ENCODE measurements around the gene GAS7.

GAS7 gene

DNA sequence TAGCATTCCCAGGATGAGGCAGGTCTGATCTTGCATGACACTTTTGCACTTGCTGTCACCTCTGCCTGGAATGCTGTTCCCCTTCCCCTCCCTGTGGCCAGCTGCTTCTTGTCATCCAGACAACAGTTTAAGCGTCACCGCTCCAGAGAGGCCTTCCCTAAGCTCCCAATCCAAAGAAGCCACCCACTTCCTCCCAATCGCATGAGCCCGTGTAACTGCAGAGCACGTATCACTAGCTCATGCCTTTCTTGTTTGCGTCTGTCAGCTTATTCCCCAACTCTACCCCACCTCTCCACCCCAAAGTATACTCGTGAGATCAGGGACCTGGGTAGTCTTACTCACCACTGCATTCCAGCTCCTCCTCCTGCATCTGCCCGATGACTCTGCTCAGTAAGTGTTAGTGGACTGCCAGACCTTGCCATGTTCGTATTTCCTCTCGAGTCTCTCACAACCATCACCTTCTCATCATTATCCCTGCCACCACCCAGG is 92.8 kb downstream of the GAS7 start:
- no peak for ATAC-seq
- TF ChIP-seq ZNF70 (CRISPR knock-in tag; IDR thresholded peaks at IDR 0.05) (no peak), ZNF565 (CRISPR knock-in tag; conservative IDR thresholded peaks at IDR 0.05; ENCODE audit: low read depth) (no peak), ZFP3 (CRISPR knock-in tag; IDR thresholded peaks at IDR 0.05) (no peak), GLIS3 (CRISPR knock-in tag; IDR thresholded peaks at IDR 0.05) (no peak), ARNTL (CRISPR knock-in tag; IDR thresholded peaks at IDR 0.05; ENCODE audit: borderline replicate concordance, low read depth) (no peak), TCF4 (CRISPR knock-in tag; IDR thresholded peaks at IDR 0.05; ENCODE audit: borderline replicate concordance) (no peak)
- TF ChIP-seq, protein P1, sequence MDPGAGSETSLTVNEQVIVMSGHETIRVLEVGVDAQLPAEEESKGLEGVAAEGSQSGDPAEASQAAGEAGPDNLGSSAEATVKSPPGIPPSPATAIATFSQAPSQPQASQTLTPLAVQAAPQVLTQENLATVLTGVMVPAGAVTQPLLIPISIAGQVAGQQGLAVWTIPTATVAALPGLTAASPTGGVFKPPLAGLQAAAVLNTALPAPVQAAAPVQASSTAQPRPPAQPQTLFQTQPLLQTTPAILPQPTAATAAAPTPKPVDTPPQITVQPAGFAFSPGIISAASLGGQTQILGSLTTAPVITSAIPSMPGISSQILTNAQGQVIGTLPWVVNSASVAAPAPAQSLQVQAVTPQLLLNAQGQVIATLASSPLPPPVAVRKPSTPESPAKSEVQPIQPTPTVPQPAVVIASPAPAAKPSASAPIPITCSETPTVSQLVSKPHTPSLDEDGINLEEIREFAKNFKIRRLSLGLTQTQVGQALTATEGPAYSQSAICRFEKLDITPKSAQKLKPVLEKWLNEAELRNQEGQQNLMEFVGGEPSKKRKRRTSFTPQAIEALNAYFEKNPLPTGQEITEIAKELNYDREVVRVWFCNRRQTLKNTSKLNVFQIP (CRISPR knock-in tag; IDR thresholded peaks at IDR 0.05; ENCODE audit: borderline replicate concordance, low read depth) = no peak
- TF ChIP-seq, protein P2, sequence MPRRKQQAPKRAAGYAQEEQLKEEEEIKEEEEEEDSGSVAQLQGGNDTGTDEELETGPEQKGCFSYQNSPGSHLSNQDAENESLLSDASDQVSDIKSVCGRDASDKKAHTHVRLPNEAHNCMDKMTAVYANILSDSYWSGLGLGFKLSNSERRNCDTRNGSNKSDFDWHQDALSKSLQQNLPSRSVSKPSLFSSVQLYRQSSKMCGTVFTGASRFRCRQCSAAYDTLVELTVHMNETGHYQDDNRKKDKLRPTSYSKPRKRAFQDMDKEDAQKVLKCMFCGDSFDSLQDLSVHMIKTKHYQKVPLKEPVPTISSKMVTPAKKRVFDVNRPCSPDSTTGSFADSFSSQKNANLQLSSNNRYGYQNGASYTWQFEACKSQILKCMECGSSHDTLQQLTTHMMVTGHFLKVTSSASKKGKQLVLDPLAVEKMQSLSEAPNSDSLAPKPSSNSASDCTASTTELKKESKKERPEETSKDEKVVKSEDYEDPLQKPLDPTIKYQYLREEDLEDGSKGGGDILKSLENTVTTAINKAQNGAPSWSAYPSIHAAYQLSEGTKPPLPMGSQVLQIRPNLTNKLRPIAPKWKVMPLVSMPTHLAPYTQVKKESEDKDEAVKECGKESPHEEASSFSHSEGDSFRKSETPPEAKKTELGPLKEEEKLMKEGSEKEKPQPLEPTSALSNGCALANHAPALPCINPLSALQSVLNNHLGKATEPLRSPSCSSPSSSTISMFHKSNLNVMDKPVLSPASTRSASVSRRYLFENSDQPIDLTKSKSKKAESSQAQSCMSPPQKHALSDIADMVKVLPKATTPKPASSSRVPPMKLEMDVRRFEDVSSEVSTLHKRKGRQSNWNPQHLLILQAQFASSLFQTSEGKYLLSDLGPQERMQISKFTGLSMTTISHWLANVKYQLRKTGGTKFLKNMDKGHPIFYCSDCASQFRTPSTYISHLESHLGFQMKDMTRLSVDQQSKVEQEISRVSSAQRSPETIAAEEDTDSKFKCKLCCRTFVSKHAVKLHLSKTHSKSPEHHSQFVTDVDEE (CRISPR knock-in tag; IDR thresholded peaks at IDR 0.05) = no peak
- TF ChIP-seq, protein P3, sequence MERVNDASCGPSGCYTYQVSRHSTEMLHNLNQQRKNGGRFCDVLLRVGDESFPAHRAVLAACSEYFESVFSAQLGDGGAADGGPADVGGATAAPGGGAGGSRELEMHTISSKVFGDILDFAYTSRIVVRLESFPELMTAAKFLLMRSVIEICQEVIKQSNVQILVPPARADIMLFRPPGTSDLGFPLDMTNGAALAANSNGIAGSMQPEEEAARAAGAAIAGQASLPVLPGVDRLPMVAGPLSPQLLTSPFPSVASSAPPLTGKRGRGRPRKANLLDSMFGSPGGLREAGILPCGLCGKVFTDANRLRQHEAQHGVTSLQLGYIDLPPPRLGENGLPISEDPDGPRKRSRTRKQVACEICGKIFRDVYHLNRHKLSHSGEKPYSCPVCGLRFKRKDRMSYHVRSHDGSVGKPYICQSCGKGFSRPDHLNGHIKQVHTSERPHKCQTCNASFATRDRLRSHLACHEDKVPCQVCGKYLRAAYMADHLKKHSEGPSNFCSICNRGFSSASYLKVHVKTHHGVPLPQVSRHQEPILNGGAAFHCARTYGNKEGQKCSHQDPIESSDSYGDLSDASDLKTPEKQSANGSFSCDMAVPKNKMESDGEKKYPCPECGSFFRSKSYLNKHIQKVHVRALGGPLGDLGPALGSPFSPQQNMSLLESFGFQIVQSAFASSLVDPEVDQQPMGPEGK (CRISPR knock-in tag; IDR thresholded peaks at IDR 0.05; ENCODE audit: borderline replicate concordance) = no peak

DNA sequence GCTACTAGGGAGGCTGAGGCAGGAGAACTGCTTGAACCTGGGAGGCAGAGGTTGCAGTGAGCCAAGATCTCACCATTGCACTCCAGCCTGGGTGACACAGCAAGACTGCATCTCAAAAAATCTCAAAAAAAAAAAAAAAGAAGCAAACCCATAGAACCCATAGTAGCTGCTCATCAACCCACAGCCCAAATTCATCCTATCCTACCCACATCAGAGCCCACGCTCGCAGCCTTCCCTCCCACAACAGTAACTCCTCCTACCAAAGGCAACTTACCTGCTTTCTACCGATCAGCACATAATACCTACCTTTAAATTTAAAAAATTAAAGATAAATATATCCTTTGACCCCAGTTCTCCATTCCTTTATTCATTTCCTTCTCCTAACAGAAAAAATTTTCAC is 94.7 kb downstream of the GAS7 start:
- ATAC-seq = no peak
- TF ChIP-seq TCF4 (CRISPR knock-in tag; IDR thresholded peaks at IDR 0.05; ENCODE audit: borderline replicate concordance) (no peak), ISL1 (CRISPR knock-in tag; IDR thresholded peaks at IDR 0.05) (no peak), SNAI2 (CRISPR knock-in tag; IDR thresholded peaks at IDR 0.05) (no peak), ZNF8 (CRISPR knock-in tag; IDR thresholded peaks at IDR 0.05) (no peak), ZFP3 (CRISPR knock-in tag; IDR thresholded peaks at IDR 0.05) (no peak), ARNTL (CRISPR knock-in tag; IDR thresholded peaks at IDR 0.05; ENCODE audit: borderline replicate concordance, low read depth) (no peak), ZFP30 (CRISPR knock-in tag; IDR thresholded peaks at IDR 0.05) (no peak), ESRRG (CRISPR knock-in tag; IDR thresholded peaks at IDR 0.05) (no peak), TOX (CRISPR knock-in tag; IDR thresholded peaks at IDR 0.05; ENCODE audit: borderline replicate concordance) (no peak), CSDC2 (CRISPR knock-in tag; IDR thresholded peaks at IDR 0.05) (no peak), ZNF70 (CRISPR knock-in tag; IDR thresholded peaks at IDR 0.05) (no peak), PPARA (CRISPR knock-in tag; IDR thresholded peaks at IDR 0.05; ENCODE audit: borderline replicate concordance) (no peak), GLIS3 (CRISPR knock-in tag; IDR thresholded peaks at IDR 0.05) (no peak)
- TF ChIP-seq, protein P4, sequence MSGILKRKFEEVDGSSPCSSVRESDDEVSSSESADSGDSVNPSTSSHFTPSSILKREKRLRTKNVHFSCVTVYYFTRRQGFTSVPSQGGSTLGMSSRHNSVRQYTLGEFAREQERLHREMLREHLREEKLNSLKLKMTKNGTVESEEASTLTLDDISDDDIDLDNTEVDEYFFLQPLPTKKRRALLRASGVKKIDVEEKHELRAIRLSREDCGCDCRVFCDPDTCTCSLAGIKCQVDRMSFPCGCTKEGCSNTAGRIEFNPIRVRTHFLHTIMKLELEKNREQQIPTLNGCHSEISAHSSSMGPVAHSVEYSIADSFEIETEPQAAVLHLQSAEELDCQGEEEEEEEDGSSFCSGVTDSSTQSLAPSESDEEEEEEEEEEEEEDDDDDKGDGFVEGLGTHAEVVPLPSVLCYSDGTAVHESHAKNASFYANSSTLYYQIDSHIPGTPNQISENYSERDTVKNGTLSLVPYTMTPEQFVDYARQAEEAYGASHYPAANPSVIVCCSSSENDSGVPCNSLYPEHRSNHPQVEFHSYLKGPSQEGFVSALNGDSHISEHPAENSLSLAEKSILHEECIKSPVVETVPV (CRISPR knock-in tag; IDR thresholded peaks at IDR 0.05) = no peak
- TF ChIP-seq, protein P5, sequence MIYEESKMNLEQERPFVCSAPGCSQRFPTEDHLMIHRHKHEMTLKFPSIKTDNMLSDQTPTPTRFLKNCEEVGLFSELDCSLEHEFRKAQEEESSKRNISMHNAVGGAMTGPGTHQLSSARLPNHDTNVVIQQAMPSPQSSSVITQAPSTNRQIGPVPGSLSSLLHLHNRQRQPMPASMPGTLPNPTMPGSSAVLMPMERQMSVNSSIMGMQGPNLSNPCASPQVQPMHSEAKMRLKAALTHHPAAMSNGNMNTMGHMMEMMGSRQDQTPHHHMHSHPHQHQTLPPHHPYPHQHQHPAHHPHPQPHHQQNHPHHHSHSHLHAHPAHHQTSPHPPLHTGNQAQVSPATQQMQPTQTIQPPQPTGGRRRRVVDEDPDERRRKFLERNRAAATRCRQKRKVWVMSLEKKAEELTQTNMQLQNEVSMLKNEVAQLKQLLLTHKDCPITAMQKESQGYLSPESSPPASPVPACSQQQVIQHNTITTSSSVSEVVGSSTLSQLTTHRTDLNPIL (CRISPR knock-in tag; IDR thresholded peaks at IDR 0.05; ENCODE audit: low read depth) = no peak
- TF ChIP-seq, protein P2 (CRISPR knock-in tag; IDR thresholded peaks at IDR 0.05) = no peak
- TF ChIP-seq, protein P3 (CRISPR knock-in tag; IDR thresholded peaks at IDR 0.05; ENCODE audit: borderline replicate concordance) = no peak
